Neural crest cell (in vitro differentiated cells): ENCODE data around the gene STK33. TPM values are rescaled to one million over a fixed set of nuclear protein-coding genes. Genes with fewer than 3 reads are reported as not detected.

Source experiments
- DNase-seq: peaks from one replicate; pipeline ENCODE4 v3.0.0; 2021; ENCODE audit warnings: low read depth, mixed read lengths, low spot score
- H3K27ac Mint-ChIP-seq: one replicate; pipeline ENCODE4 v1.8.0; 2021; ENCODE audit warnings: mild to moderate bottlenecking, mixed read lengths; ENCODE audit not compliant: unreplicated experiment
- H3K27me3 Mint-ChIP-seq: 2 replicates; pipeline ENCODE4 v1.8.0; 2021; ENCODE audit warnings: low read depth, mild to moderate bottlenecking, mixed read lengths
- H3K36me3 Mint-ChIP-seq: 2 replicates; pipeline ENCODE4 v1.8.0; 2021; ENCODE audit warnings: low read depth, mild to moderate bottlenecking, mixed read lengths
- H3K4me1 Mint-ChIP-seq: 2 replicates; pipeline ENCODE4 v1.8.0; 2021; ENCODE audit warnings: mixed read lengths
- H3K4me3 Mint-ChIP-seq: one replicate; pipeline ENCODE4 v1.8.0; 2021; ENCODE audit warnings: mild to moderate bottlenecking, mixed read lengths
- H3K9me3 Mint-ChIP-seq: 2 replicates; pipeline ENCODE4 v1.8.0; 2021; ENCODE audit warnings: mixed read lengths
- total RNA-seq: library from RNA; stranded (reverse); gene quantifications from 2 replicates; pipeline ENCODE4 v1.2.1, GENCODE V29; 2021
- TF ChIP-seq, protein P1 (sequence below): fragments of 200-600 bp; sonication (generic); conservative IDR thresholded peaks from 2 replicates; pipeline ENCODE4 v1.5.0; 2021; ENCODE audit warnings: antibody characterized with exemption, mild to moderate bottlenecking

STK33 gene
- total RNA-seq, 1 donor from 2014 or later: 17.3 TPM

DNA sequence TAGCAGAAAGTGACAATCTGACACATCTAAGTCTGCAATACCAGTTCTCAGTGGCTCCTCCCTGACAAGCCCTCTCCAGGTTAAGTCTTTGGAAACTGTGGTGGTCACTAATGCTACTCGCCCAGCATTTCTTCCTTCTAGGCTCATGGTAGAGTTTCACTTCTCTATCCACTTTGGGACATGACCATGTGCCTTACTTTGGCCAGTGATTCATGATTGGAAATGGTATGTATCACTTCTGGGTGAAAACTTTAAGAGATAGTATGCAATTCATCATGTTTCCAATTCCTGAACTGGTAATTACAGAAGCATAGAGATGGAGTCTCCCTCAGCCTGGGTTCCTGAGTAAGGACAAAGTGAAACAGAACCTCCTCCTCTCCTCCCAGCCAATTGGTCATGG lies 178.8 kb downstream of the STK33 start:
- Mint-ChIP-seq H3K27ac (no peak overlapping the region), H3K27me3 (no peaks in the 10 kb centered on the region), H3K4me1 (no peaks in the 10 kb centered on the region), H3K4me3 (no peak overlapping the region), H3K36me3 (peaks cover 2% of the 10 kb centered on the region), H3K9me3 (no peaks in the 10 kb centered on the region)
- TF ChIP-seq, protein P1, sequence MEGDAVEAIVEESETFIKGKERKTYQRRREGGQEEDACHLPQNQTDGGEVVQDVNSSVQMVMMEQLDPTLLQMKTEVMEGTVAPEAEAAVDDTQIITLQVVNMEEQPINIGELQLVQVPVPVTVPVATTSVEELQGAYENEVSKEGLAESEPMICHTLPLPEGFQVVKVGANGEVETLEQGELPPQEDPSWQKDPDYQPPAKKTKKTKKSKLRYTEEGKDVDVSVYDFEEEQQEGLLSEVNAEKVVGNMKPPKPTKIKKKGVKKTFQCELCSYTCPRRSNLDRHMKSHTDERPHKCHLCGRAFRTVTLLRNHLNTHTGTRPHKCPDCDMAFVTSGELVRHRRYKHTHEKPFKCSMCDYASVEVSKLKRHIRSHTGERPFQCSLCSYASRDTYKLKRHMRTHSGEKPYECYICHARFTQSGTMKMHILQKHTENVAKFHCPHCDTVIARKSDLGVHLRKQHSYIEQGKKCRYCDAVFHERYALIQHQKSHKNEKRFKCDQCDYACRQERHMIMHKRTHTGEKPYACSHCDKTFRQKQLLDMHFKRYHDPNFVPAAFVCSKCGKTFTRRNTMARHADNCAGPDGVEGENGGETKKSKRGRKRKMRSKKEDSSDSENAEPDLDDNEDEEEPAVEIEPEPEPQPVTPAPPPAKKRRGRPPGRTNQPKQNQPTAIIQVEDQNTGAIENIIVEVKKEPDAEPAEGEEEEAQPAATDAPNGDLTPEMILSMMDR: no peak
- DNase-seq: no peak

GRCh38 chr11:8408151-8408941 lies 185.7 kb downstream of the STK33 start:
- TF ChIP-seq, protein P1: no peak
- Mint-ChIP-seq H3K27me3 (no peaks in the 10 kb centered on the region), H3K9me3 (peaks cover 5% of the 10 kb centered on the region), H3K4me1 (peaks cover 17% of the 10 kb centered on the region), H3K4me3 (no peak overlapping the region), H3K36me3 (peaks cover 4% of the 10 kb centered on the region), H3K27ac (no peak overlapping the region)
- DNase-seq: no peak

DNA sequence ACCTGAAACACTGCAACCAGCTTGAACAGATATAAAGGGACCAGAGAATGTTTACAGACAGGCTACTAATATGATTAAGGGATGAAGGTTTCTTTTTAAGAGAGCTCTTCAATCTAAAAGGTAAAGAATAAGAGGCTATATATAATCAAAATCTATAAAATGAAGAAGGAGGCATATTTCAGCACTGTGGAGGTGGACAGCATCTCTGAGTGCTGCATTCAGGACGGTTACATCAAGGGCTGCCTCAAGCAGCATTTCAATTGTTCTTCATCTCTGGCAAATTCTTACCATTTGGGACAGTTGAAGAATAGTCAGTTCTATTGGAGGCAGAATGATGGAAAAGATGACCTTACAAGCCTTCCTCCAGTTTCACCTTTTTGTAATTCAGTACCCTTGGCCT lies 190.7 kb downstream of the STK33 start:
- no peak overlapping the region for H3K4me3 Mint-ChIP-seq
- peaks cover 5% of the 10 kb centered on the region for H3K9me3 Mint-ChIP-seq
- TF ChIP-seq, protein P1: no peak
- DNase-seq: no peak
- H3K27ac Mint-ChIP-seq: no peak overlapping the region
- H3K4me1 Mint-ChIP-seq: peaks cover 8% of the 10 kb centered on the region
- H3K27me3 Mint-ChIP-seq: no peaks in the 10 kb centered on the region
- H3K36me3 Mint-ChIP-seq: peaks cover 7% of the 10 kb centered on the region

- peaks cover 2% of the 10 kb centered on the region for H3K9me3 Mint-ChIP-seq
- no peak overlapping the region for H3K27ac Mint-ChIP-seq
- DNase-seq: no peak
- no peaks in the 10 kb centered on the region for H3K27me3 Mint-ChIP-seq
- TF ChIP-seq, protein P1: no peak
- no peak overlapping the region for H3K4me3 Mint-ChIP-seq
- H3K4me1 Mint-ChIP-seq: peaks cover 26% of the 10 kb centered on the region
- peaks cover 7% of the 10 kb centered on the region for H3K36me3 Mint-ChIP-seq
Measured at GRCh38 chr11:8392886-8393285, 201.1 kb downstream of the STK33 start.

DNA sequence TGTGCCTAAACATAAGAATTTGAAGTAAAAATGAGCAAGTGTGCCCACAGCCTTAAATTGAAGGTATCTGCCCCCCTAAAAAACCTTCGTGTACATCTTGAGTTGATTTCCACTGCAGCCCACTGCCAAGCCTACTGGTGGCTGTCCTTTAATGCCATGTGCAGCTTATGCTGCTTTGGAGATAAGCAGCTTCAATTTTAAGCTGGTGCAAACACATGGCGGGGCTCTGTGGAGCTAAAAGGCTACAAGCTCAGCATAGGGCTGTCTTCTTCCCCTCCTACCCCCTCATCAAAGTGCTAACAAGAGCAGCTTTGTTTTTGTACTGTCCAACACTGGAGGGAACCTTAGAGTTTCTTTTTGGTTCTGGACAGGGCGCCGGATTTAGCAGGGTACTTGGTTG lies 201.9 kb downstream of the STK33 start:
- peaks cover 3% of the 10 kb centered on the region for H3K36me3 Mint-ChIP-seq
- DNase-seq: no peak
- TF ChIP-seq, protein P1: no peak
- H3K4me1 Mint-ChIP-seq: peaks cover 28% of the 10 kb centered on the region
- no peak overlapping the region for H3K27ac Mint-ChIP-seq
- no peaks in the 10 kb centered on the region for H3K27me3 Mint-ChIP-seq
- H3K9me3 Mint-ChIP-seq: no peaks in the 10 kb centered on the region
- no peak overlapping the region for H3K4me3 Mint-ChIP-seq
